T-cell (primary cell): ENCODE measurements around the gene DNAH14. TPM values are rescaled to one million over a fixed set of nuclear protein-coding genes. Genes with fewer than 3 reads are reported as not detected.
"Not testable (repeated sequence)": the region's sequence is repeated elsewhere in the genome, so short reads cannot be mapped to it uniquely, and the experiment has no call there.

Experiments
- ATAC-seq, 4 experiments: fragments of 200-7000 bp in 3 of 4; fragments of 150-1000 bp in 1 of 4; cut with Tn5 transposase; replicated peaks in 1 of 4; 1 replicate in 3 of 4; 2 replicates in 1 of 4; pipeline ENCODE4 v1.10.0; 2021; ENCODE audit warnings: moderate library complexity in 3 of 4, mild to moderate bottlenecking in 2 of 4, moderate number of reproducible peaks in 1 of 4
- CTCF ChIA-PET, 2 donors: fragments of 300-600 bp; sonication (Branson Sonifier 250); formaldehyde crosslinking; loops; one replicate each; lab custom pipeline; 2022; ENCODE audit warnings: antibody characterized with exemption in 2 of 2; lab: Charles Lee
- POLR2A ChIA-PET, 2 donors: fragments of 300-600 bp; sonication (Branson Sonifier 250); formaldehyde crosslinking; loops; one replicate each; lab custom pipeline; 2022; ENCODE audit warnings: antibody characterized with exemption in 2 of 2; lab: Charles Lee
- DNase-seq, 35 experiments: peaks; one replicate each; pipeline versions ENCODE4 v3.0.0 to v3.0.0-alpha.2; 2013 to 2023
- H3K27ac ChIP-seq: one replicate; pipeline ENCODE4 v1.5.1; 2013; ENCODE audit warnings: low read length
- H3K27me3 ChIP-seq, 2 experiments: replicated peaks in 1 of 2; 1 replicate in 1 of 2; 2 replicates in 1 of 2; pipeline versions ENCODE4 v1.6.1 to v1.7.0; 2013; ENCODE audit warnings: low read length in 1 of 2, mixed read lengths in 1 of 2; ENCODE audit not compliant: control insufficient read depth in 2 of 2, insufficient read depth in 2 of 2; ENCODE audit errors: extremely low read depth in 1 of 2
- H3K36me3 ChIP-seq, 2 donors: 1 replicate in 1 of 2; 2 replicates in 1 of 2; pipeline versions ENCODE4 v1.6.1 to v1.7.0; 2013; ENCODE audit warnings: low read length in 1 of 2; ENCODE audit not compliant: control insufficient read depth in 2 of 2, insufficient read depth in 1 of 2; ENCODE audit errors: extremely low read depth in 1 of 2
- H3K4me1 ChIP-seq, 2 experiments: 1 replicate in 1 of 2; 2 replicates in 1 of 2; pipeline versions ENCODE4 v1.6.1 to v1.7.0; 2013; ENCODE audit warnings: low read length in 2 of 2, mixed read lengths in 1 of 2; ENCODE audit not compliant: insufficient read depth in 2 of 2, control insufficient read depth in 1 of 2; ENCODE audit errors: extremely low read depth in 1 of 2
- H3K4me3 ChIP-seq, 2 donors: 1 replicate in 1 of 2; 2 replicates in 1 of 2; pipeline versions ENCODE4 v1.5.1 to v1.7.0; 2013; ENCODE audit warnings: mild to moderate bottlenecking in 2 of 2, low read length in 1 of 2, moderate library complexity in 1 of 2; ENCODE audit not compliant: control insufficient read depth in 1 of 2; ENCODE audit errors: extremely low read depth in 1 of 2
- H3K9me3 ChIP-seq: 2 replicates; pipeline ENCODE4 v1.7.0; 2013
- H3K27ac Mint-ChIP-seq, 2 donors: one replicate each; pipeline ENCODE4 v1.8.0; 2020 to 2021; ENCODE audit warnings: mild to moderate bottlenecking in 2 of 2, mixed read lengths in 2 of 2
- H3K27me3 Mint-ChIP-seq, 2 donors: one replicate each; pipeline ENCODE4 v1.8.0; 2021 to 2022; ENCODE audit warnings: mixed read lengths in 2 of 2
- H3K36me3 Mint-ChIP-seq: one replicate; pipeline ENCODE4 v1.8.0; 2021; ENCODE audit warnings: mixed read lengths
- H3K4me1 Mint-ChIP-seq, 3 donors: one replicate each; pipeline ENCODE4 v1.8.0; 2020 to 2022; ENCODE audit warnings: mixed read lengths in 3 of 3, mild to moderate bottlenecking in 1 of 3
- H3K4me3 Mint-ChIP-seq, 3 donors: one replicate each; pipeline ENCODE4 v1.8.0; 2020 to 2022; ENCODE audit warnings: mild to moderate bottlenecking in 3 of 3, mixed read lengths in 3 of 3, moderate library complexity in 3 of 3
- H3K9me3 Mint-ChIP-seq, 3 donors: one replicate each; pipeline ENCODE4 v1.8.0; 2020 to 2022; ENCODE audit warnings: mixed read lengths in 3 of 3
- WGBS: methylation state at CpG from one replicate; pipeline ENCODE4 v1.1.5; 2013; ENCODE audit warnings: missing lambda C conversion rate; ENCODE audit not compliant: insufficient coverage; 5-methylcytosine and 5-hydroxymethylcytosine counted together
- total RNA-seq, 35 experiments: library from RNA in 6 of 35; stranded (reverse) in 6 of 35; fragments of 120-200 nt in 1 of 35; gene quantifications; one replicate each; pipeline versions ENCODE4 v1.2.1 to v1.2.4 and lab custom pipeline; 2013 to 2026

DNAH14 gene
- total RNA-seq, 5 donors from 2014 or later (not counting 1 experiment from before 2014, with no cell fraction given): 0.06 to 1.4 (median 0.39) TPM; not detected in 1

DNA sequence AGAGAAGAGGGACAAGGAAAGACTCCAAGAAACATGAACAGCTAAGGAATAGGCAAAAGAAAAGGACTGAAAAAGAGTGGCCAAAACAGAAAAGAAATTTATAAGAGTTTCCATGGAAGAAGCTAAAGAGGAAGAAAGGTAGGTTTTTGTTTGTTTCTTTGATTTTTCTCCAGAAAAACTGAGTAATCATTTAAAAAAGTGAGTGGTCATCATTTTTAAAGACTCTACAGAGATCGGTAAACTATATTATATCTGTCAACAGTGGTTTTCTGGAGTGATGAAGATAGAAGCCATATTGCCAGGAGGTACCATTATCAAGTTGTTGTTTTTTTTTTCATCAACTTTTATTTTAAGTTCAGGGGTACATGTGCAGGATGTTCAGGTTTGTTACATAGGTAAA, 202.4 kb downstream of the DNAH14 start:
- Histone ChIP-seq H3K4me1 (no peaks in the 10 kb centered on the region), H3K4me3 (no peak overlapping the region), H3K27me3 (no peaks in the 10 kb centered on the region), H3K36me3 (no peaks in the 10 kb centered on the region), H3K9me3 (no peaks in the 10 kb centered on the region), H3K27ac (no peak overlapping the region)
- Mint-ChIP-seq H3K27ac (no peak overlapping the region), H3K27me3 (peaks cover 0 to 2% of the 10 kb centered on the region in 2 donors), H3K36me3 (no peaks in the 10 kb centered on the region), H3K9me3 (peaks cover 8 to 22% (median 17%) of the 10 kb centered on the region in 3 donors), H3K4me1 (no peaks in the 10 kb centered on the region), H3K4me3 (no peak overlapping the region)
- WGBS: no CpG with 5 or more reads among the region's 1 CpG
- DNase-seq: no peak
- ATAC-seq: no peak
- CTCF ChIA-PET: no interaction called here
- POLR2A ChIA-PET: no interaction called here

- WGBS: 96% methylated on average over 3 of the region's 3 CpGs
- ChIA-PET CTCF (no interaction called here), POLR2A (no interaction called here)
- Histone ChIP-seq H3K36me3 (no peaks in the 10 kb centered on the region), H3K4me3 (no peak overlapping the region), H3K27ac (no peak overlapping the region), H3K27me3 (peaks cover 0 to 17% of the 10 kb centered on the region in 2 experiments), H3K4me1 (no peaks in the 10 kb centered on the region), H3K9me3 (no peaks in the 10 kb centered on the region)
- no peaks in the 10 kb centered on the region for H3K36me3 Mint-ChIP-seq
- ATAC-seq: no peak
- H3K27ac Mint-ChIP-seq: no peak overlapping the region
- H3K27me3 Mint-ChIP-seq: peaks cover 13 to 16% of the 10 kb centered on the region in 2 donors
- no peak overlapping the region for H3K4me3 Mint-ChIP-seq
- H3K9me3 Mint-ChIP-seq: peaks cover 8 to 22% (median 14%) of the 10 kb centered on the region in 3 donors
- DNase-seq: no peak
- H3K4me1 Mint-ChIP-seq: no peaks in the 10 kb centered on the region
Measured at GRCh38 chr1:225137976-225138375, 208.5 kb downstream of the DNAH14 start.

DNA sequence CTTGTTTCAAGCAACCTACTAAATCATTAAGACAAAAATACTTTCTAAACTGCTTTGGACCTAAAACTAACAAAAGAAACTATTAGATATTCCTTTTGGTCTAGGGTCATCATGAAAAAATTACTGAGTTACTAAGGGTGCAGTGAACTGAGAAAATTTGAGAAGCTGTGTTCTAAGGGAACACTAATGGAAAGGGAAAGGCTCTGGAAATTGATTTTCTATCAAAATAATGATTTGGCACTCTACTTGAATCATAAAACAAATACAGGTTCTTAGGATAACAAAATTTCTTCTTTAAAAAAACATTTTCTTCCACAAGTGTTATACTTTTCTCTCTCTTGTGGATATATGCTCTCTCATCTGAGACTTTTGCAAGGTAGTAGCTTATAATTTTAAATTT, 213.5 kb downstream of the DNAH14 start:
- POLR2A ChIA-PET: no interaction called here
- no peak overlapping the region for H3K4me3 Mint-ChIP-seq
- Histone ChIP-seq H3K9me3 (no peaks in the 10 kb centered on the region), H3K4me3 (no peak overlapping the region), H3K27ac (no peak overlapping the region), H3K36me3 (no peaks in the 10 kb centered on the region), H3K27me3 (peaks cover 0 to 11% of the 10 kb centered on the region in 2 experiments), H3K4me1 (no peaks in the 10 kb centered on the region)
- no peak for ATAC-seq
- H3K36me3 Mint-ChIP-seq: no peaks in the 10 kb centered on the region
- no peaks in the 10 kb centered on the region for H3K9me3 Mint-ChIP-seq
- H3K27me3 Mint-ChIP-seq: peaks cover 11 to 16% of the 10 kb centered on the region in 2 donors
- no peak overlapping the region for H3K27ac Mint-ChIP-seq
- no peak for DNase-seq
- CTCF ChIA-PET: no interaction called here
- no peaks in the 10 kb centered on the region for H3K4me1 Mint-ChIP-seq

DNA sequence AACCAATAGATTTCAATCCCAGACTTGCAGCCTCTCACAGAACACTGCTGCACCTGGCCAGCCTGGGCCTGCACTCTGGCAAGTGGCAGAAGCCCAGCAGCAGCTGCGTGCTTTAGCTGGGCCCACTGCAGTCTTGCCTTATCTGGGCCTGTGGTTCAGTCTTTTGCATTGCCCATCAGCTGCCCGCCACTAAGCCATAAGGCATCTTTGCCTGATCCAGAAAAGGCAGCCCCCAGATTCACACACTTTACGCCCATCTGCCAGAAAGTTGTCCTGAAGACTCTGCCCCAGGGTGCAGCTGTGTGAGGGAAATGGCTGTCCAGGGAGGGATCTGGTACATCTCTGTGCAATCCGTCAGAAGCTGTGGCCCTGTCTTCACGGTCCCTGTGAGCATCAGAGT, 217.0 kb downstream of the DNAH14 start:
- Mint-ChIP-seq H3K4me3 (no peak overlapping the region), H3K4me1 (no peaks in the 10 kb centered on the region), H3K27me3 (no peaks in the 10 kb centered on the region), H3K27ac (no peak overlapping the region), H3K36me3 (no peaks in the 10 kb centered on the region), H3K9me3 (peaks cover 0 to 4% (median 0%) of the 10 kb centered on the region in 3 donors)
- H3K27me3 ChIP-seq: peaks cover 0 to 4% of the 10 kb centered on the region in 2 experiments
- no peak overlapping the region for H3K4me3 ChIP-seq
- no peaks in the 10 kb centered on the region for H3K4me1 ChIP-seq
- CTCF ChIA-PET: no interaction called here
- POLR2A ChIA-PET: no interaction called here
- no peaks in the 10 kb centered on the region for H3K9me3 ChIP-seq
- DNase-seq (no peak), ATAC-seq (no peak)
- no peaks in the 10 kb centered on the region for H3K36me3 ChIP-seq
- WGBS: 74% methylated on average over 3 of the region's 5 CpGs
- no peak overlapping the region for H3K27ac ChIP-seq

DNA sequence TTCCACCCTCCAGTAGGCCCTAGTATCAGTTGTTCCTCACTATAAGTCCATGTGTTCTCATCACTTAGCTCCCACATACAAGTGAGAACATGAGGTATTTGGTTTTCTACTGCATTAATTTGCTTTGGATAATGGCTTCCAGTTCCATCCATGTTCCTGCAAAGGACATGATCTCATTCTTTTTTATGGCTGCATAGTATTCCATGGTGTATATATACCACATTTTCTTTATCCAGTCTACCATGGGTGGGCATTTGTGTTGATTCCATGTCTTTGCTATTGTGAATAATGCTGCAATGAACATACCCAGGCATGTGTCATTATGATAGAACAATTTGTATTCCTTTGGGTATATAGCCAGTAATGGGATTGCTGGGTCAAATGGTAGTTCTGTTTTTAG, 218.3 kb downstream of the DNAH14 start:
- H3K27ac ChIP-seq, H3K4me3 Mint-ChIP-seq, H3K27ac Mint-ChIP-seq, CTCF ChIA-PET, H3K27me3 Mint-ChIP-seq, H3K9me3 Mint-ChIP-seq, H3K4me3 ChIP-seq, H3K9me3 ChIP-seq, DNase-seq, H3K4me1 Mint-ChIP-seq, H3K4me1 ChIP-seq, POLR2A ChIA-PET, H3K36me3 Mint-ChIP-seq, H3K27me3 ChIP-seq, ATAC-seq, H3K36me3 ChIP-seq: not testable (repeated sequence)

DNA sequence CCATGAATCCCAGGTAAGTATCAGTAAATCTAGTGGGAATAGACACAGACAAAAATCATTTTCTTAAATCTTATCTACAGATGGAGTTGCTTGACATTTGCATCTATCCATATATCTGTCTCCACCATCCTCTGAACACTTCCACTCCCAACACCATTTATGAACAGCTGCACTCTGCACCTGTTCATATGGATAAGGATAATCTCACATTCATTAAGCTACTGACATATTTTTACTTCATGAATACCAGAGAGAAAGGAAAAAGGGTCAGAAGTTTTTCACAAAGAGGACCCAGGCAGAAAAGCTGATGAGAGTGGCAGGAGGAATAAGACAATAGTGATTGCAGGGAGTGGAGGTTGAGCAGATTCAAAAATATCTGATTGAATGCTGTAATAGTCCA, 222.6 kb downstream of the DNAH14 start:
- no peaks in the 10 kb centered on the region for H3K9me3 ChIP-seq
- Mint-ChIP-seq H3K4me1 (peaks cover 7 to 14% (median 7%) of the 10 kb centered on the region in 3 donors), H3K27me3 (peaks cover 0 to 1% of the 10 kb centered on the region in 2 donors), H3K36me3 (no peaks in the 10 kb centered on the region), H3K27ac (no peak overlapping the region), H3K4me3 (no peak overlapping the region), H3K9me3 (peaks cover 0 to 4% (median 0%) of the 10 kb centered on the region in 3 donors)
- ATAC-seq (no peak), DNase-seq (no peak)
- no peak overlapping the region for H3K27ac ChIP-seq
- H3K36me3 ChIP-seq: no peaks in the 10 kb centered on the region
- H3K4me3 ChIP-seq: no peak overlapping the region
- POLR2A ChIA-PET: no interaction called here
- H3K27me3 ChIP-seq: no peaks in the 10 kb centered on the region
- no peaks in the 10 kb centered on the region for H3K4me1 ChIP-seq
- CTCF ChIA-PET: no interaction called here

- ATAC-seq: peak in 2 of 4 experiments; percentile 62 to 86
- Histone ChIP-seq H3K27me3 (no peaks in the 10 kb centered on the region), H3K4me1 (no peaks in the 10 kb centered on the region), H3K4me3 (no peak overlapping the region), H3K36me3 (no peaks in the 10 kb centered on the region), H3K9me3 (no peaks in the 10 kb centered on the region), H3K27ac (no peak overlapping the region)
- H3K4me3 Mint-ChIP-seq: peak overlapping the region in 1 of 3 donors; percentile 39
- no peaks in the 10 kb centered on the region for H3K9me3 Mint-ChIP-seq
- WGBS: 100% methylated on average over 1 of the region's 1 CpG
- POLR2A ChIA-PET: no interaction called here
- CTCF ChIA-PET: no interaction called here
- no peak for DNase-seq
- H3K4me1 Mint-ChIP-seq: peaks cover 7 to 14% (median 7%) of the 10 kb centered on the region in 3 donors
- no peaks in the 10 kb centered on the region for H3K36me3 Mint-ChIP-seq
- peaks cover 0 to 3% of the 10 kb centered on the region in 2 donors for H3K27me3 Mint-ChIP-seq
- no peak overlapping the region for H3K27ac Mint-ChIP-seq
Measured at GRCh38 chr1:225155555-225155954, 226.1 kb downstream of the DNAH14 start.
